ENCODE data around the gene SPOPL. TPM values are rescaled to one million over a fixed set of nuclear protein-coding genes. Genes with fewer than 3 reads are reported as not detected.

The SPOPL gene
- total and polyA plus RNA-seq, 12 donors, result 2.2 to 19.9 (median 13.9) TPM

GRCh38 chr2:138490673-138491494 is 10.7 kb upstream of the SPOPL start:
- 65 to 74% methylated on average over 4 of the region's 4 CpGs for WGBS, 2 donors
- intact Hi-C loops (cut with DNase I), result loop anchor here in 1 of 10 donors (10.0 kb wide), 1 partner anchor 294 kb away; the partner anchor contains the start of gene NXPH2
- Histone ChIP-seq H3K27ac (no peak overlapping the region), H3K4me1 (peaks cover 0 to 14% (median 0%) of the 10 kb centered on the region in 9 donors), H3K9me3 (no peaks in the 10 kb centered on the region), H3K27me3 (no peaks in the 10 kb centered on the region), H3K36me3 (no peaks in the 10 kb centered on the region), H3K4me3 (no peak overlapping the region)
- DNase-seq (no peak), ATAC-seq (no peak)
- no peak for TF ChIP-seq CTCF (IDR thresholded peaks at IDR 0.05)

GRCh38 chr2:138491495-138491862 is 10.1 kb upstream of the SPOPL start:
- ATAC-seq, result no peak
- intact Hi-C loops (cut with DNase I), result loop anchor here in 1 of 10 donors (10.0 kb wide), 1 partner anchor 293 kb away; the partner anchor contains the start of gene NXPH2
- no peak overlapping the region for H3K4me3 ChIP-seq

GRCh38 chr2:138492160-138492559 is 9.4 kb upstream of the SPOPL start:
- ATAC-seq, result no peak
- TF ChIP-seq CTCF (IDR thresholded peaks at IDR 0.05), result no peak
- no peak for DNase-seq
- 97 to 100% methylated on average over 2 of the region's 2 CpGs for WGBS, 2 donors
- Histone ChIP-seq H3K36me3 (no peaks in the 10 kb centered on the region), H3K27ac (no peak overlapping the region), H3K4me1 (peaks cover 0 to 17% (median 0%) of the 10 kb centered on the region in 9 donors), H3K27me3 (no peaks in the 10 kb centered on the region), H3K9me3 (no peaks in the 10 kb centered on the region), H3K4me3 (no peak overlapping the region)
- intact Hi-C loops (cut with DNase I), result loop anchor here in 1 of 10 donors (10.0 kb wide), 1 partner anchor 293 kb away; the partner anchor contains the start of gene NXPH2

More at GRCh38 chr2:138491495-138491862, 10.1 kb upstream of the SPOPL start:
- no peaks in the 10 kb centered on the region for H3K9me3 ChIP-seq
- H3K27me3 ChIP-seq, result no peaks in the 10 kb centered on the region
- DNase-seq, result no peak
- TF ChIP-seq CTCF (IDR thresholded peaks at IDR 0.05), result no peak
- peaks cover 0 to 17% (median 0%) of the 10 kb centered on the region in 9 donors for H3K4me1 ChIP-seq
- H3K27ac ChIP-seq, result no peak overlapping the region
- no peaks in the 10 kb centered on the region for H3K36me3 ChIP-seq

- H3K27ac ChIP-seq, result no peak overlapping the region
- WGBS, 2 donors, result 80 to 81% methylated on average over 4 of the region's 4 CpGs
- no peak for TF ChIP-seq CTCF (IDR thresholded peaks at IDR 0.05)
These were observed 8.2 kb upstream of the SPOPL start for GRCh38 chr2:138493334-138493733.

More at GRCh38 chr2:138493334-138493733, 8.2 kb upstream of the SPOPL start:
- no peak overlapping the region for H3K4me3 ChIP-seq
- ATAC-seq (peak in 2 of 8 donors; percentile 41 to 57), DNase-seq (no peak)
- H3K9me3 ChIP-seq, result no peaks in the 10 kb centered on the region
- H3K4me1 ChIP-seq, result peaks cover 0 to 17% (median 0%) of the 10 kb centered on the region in 9 donors
- intact Hi-C loops (cut with DNase I), result loop anchor here in 1 of 10 donors (10.0 kb wide), 1 partner anchor 291 kb away; the partner anchor contains the start of gene NXPH2
- no peaks in the 10 kb centered on the region for H3K36me3 ChIP-seq
- no peaks in the 10 kb centered on the region for H3K27me3 ChIP-seq
